Measurements from ENCODE around the gene PALD1.
A peak's percentile ranks its signal among the peaks of the same experiment; 100 is the strongest.

The PALD1 gene

DNA sequence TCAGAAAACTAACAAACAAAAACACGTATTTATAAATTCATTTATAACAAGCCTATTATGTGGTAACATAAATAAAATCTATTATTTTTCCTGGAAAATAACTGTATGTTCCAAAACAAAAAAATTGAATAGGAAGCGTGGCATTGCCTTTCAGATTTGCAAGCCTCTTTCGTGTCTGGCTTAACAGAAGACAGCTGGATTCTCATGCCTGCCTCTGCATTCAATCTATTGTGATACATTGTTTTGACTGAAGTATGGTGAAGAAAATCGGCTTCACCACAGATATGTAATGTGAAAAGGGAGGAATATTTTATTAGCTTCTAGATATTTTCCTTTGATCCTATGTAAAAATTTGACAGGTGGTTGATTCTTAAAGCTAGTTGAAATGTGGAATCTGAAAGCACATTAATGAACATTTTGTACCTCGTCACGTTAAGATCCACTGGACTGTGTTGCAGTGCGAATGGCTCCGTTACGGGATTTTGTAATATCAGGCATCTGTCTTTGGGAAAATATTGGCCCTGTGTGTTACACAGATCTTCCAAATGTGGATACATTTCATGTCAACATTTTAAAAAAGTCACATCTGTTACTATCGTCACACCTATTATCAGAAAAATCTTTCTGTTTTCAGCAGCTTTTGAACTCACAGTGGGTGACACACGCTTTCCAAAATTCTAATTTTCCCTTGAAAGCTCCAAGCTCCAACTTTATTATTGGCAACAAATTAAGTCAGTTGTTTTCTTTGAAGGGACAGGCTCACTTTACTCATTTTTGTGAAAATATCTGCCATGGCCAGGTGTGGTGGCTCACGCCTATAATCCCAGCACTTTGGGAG, 26.2 kb downstream of the PALD1 start:
- no peak for DNase-seq (ENCODE audit: low read depth, low spot score)

DNA sequence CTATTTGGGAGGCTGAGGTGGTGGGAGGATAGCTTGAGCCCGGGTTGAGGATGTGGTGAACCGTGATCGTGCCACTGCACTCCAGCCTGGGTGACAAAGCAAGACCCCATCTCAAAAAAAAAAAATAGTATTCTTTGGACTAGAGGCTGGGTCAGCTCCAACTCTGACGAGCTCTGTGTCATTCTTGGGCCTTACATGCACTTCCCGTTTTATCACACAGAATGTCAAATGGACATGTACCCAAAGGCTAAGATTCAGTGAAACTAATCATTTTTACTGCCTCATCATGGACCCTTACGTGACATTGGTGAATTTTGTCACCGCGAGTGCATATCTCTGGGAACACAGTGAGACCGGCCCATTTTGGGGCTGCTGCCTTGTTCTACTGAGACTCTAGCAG, 27.3 kb downstream of the PALD1 start:
- no peak for DNase-seq (ENCODE audit: low read depth, low spot score)

DNA sequence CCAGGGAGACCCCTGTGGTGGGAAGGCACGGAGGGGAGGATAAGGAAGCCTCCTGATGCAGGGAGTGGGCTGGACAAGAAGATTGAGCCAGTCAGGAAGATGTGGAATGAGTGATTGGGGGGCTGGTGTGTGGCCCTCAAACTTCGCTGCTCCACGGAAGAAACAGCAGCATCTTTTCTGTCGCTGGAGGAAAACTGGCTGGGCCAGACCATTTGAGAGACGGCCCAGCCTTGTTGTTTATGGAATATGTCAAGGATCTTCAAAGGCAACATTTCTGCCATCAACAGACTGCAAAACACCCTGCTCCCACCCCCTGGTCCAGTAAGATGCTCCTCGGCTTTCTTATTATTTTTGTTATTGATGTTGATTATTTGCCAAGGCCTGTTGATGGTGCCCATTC, 29.4 kb downstream of the PALD1 start:
- DNase-seq (ENCODE audit: low read depth, low spot score): no peak

DNA sequence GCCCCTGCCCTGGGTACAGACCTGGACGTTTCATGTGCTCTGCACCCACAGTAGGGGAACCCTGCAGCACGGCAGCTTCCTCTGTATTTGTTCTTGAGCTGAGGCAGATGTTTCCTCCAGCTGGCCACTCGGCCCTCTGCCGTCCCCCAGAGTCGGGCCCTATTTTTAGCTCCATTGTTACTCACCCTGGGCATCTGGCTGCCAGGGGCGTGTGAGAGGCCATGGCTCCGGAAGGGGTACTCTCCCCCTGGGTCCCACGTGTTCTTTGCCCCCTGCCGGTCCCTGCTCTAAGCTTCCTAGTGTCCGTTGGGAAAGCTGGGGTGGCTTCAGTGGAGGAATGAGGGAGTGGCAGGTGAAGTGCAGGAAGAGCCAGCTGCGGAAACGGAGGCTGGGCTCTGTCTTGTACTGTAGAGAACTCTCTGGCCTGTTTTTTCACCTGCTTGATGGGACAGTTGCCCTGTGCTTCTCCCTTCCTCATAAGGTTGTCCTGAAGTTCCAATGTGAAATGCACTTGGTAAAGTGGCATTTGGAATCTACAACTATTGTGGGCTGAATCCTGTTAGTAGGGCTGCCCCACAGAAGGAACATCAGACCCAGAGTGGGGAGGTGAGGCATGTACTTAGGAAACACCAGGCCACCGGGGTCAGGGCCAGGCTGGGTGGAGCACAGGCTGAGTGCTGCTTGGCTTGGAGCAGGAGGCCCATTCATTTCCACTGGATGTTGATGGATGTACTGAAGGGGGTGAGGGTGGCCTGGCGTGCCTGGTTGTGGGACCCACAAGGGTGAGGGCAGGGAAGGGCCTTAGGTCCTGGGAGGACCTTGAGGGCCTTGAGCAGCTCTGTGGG, 30.6 kb downstream of the PALD1 start:
- no peak for DNase-seq (ENCODE audit: low read depth, low spot score)

DNA sequence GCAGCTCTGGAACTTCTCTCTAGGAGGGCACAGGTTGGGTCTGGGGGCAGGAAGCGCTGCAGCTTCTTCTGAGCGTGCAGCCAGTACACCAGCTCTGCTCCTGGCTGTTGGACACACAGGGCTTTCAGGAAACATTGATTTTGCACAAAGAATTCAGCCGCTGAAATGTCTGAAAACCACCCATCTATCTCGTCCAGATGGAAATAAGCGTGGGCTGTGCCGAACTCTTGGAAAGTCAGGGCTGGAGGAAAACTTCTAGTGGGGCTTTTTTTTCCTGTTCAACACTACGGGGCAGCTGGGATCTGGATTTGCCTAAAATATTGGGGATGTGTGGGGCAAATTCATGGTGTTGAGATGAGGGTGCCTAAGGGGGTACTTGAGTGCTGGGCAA, 31.2 kb downstream of the PALD1 start:
- DNase-seq (ENCODE audit: low read depth, low spot score): no peak

DNA sequence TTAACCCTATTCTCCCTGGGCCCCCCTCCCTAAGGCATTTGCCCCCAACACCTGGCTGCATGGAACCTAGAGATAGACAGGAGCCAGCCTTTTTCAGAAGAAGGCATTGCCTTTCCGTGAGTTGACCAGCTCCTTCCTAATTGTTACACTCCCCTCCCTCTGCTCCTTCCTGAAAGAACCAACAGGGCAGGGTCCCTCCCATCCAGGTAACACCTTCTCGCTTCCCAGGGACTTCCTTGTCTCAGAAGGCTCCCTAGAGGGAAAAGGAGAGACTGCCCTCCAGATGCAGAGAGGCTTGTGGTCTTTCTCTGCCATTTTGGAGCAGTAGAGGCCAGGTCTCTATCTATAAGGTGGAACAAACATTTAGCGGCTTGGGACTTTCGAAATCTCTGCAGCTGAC, 31.9 kb downstream of the PALD1 start:
- DNase-seq (ENCODE audit: low read depth, low spot score): no peak

DNA sequence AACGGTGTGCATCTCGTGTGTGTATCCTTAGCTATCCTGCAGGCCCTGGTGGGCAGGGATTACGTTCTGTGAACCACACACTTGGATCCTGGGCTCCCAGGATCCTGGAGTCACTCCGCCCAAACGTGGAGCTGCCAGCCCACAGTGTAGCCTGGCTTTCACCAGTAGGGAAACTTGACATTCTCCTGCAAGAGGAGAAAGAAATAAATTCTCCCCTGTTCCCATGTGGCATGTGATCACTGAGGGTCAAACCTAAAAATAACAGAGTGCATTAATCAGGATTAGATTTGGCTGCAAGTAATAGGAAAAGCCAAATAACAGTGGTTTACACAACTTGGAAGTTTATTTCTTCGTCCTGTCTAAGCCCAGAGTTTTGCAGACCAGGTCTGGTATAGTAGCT, 32.3 kb downstream of the PALD1 start:
- no peak for DNase-seq (ENCODE audit: low read depth, low spot score)

DNA sequence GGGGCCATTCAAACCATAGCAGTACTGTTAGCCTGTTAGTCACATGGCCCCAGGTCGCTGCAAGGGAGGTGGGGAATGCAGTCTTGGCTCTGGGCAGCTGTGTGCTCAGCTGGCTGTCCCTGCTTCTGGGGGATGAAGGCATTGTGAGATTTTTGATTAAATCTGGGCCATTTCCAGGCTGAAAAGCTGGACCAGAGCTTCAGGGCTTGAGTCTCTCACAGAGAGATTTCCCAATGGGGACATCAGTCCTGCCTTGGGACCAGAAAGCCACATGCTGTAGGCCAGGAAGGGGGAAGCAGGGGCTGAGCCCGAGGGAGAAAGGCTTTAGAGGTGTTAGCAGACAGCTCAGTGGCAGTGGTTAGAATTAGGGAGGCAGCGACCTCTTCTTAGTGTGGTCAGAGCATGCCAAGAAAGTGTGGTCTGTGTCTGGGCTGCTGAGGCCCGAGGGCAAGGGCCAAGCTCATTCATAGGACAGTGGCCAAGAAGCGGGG, 33.6 kb downstream of the PALD1 start:
- DNase-seq (ENCODE audit: low read depth, low spot score): peak; percentile 66

DNA sequence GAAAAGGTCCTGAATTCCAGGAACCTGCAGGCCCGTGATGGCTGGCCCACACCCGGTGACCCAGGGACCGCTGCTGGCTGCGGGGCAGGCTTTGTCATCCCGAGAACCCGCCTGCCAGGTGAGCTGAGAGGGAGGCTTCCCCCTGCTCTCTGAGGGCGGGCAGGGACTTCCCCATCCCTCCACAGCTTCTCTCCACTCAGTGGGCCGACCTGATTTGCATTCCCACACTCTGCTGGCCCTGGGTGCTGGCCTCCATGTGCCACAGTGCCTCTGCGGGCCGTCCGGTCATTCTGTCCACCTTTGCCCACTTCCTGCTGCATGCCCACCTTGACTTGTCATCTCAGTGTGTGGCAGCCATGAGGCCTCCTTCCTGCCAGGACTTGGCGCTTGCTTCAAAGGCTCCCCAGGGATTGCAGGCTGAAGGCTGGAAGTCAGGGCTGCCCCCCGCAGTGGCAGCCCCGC, 35.3 kb downstream of the PALD1 start:
- DNase-seq (ENCODE audit: low read depth, low spot score): no peak

DNA sequence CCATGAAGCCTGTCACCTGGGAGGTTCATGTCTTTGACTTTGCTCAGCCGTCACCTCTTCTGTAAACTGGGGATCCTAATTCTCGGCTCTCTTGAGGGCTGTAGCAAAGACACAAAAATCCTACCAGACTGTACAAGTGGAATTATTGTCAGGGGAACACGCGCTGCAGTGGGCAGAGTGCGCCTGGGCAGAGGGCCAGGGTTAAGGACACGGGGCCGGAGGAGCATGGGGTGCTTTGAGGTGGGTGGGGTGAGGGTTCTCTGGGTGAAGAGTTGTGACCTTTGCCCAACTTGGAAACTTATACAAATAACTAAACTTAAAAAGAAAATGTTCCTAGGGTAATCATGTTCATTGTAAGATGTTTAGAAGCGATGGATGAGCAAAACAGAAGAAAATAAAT, 36.0 kb downstream of the PALD1 start:
- DNase-seq (ENCODE audit: low read depth, low spot score): no peak

DNA sequence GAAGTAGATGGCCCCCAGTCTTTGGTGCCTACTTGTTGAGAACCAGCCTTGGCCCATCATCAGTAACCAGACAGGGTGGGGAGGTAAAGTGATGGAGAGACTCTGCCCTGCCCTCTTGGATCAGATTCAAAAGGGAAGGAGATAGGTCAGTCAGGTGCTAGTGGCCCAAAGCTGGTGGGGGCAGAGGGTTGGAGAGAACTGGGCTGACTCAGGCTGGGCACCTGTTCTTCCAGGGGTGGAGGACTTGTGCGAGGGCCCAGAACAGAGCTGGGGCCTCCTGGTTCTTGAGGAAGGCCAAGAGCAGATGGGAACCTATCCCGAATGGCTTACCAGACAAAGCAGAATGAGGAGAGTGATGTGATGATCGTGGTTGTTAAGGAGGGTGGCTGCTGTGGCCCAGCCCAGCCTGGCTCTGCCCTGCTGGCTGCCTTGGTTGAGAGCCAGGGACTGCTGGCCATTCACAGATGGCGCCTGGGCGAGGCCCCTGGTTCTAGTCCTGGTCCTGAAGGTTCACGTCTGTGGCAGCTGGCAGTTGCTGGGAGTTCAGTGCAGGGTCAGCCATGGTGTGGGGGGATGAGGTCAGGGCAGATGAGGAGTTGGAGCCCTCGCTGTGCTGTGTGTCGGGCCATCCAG, 36.6 kb downstream of the PALD1 start:
- DNase-seq (ENCODE audit: low read depth, low spot score): no peak

DNA sequence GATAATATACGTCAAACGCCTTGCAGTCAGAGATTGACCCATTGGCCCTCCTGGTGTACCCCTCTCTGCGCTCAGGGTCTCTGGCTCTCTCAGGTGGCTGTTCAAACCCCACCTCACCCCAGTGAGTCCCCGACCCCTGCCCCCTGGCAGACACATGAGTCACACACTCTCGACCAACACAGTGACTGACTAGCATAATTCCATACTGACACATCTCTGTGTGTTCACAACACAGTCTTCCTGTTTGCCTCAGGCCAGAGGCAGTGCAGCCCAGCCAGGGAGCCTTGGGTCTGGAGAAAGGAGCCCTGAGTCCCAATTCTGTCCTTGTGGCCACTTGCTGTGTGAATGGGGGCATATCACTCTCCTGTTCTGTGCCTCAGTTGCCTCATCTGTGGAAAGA, 40.1 kb downstream of the PALD1 start:
- DNase-seq (ENCODE audit: low read depth, low spot score): peak; percentile 67

DNA sequence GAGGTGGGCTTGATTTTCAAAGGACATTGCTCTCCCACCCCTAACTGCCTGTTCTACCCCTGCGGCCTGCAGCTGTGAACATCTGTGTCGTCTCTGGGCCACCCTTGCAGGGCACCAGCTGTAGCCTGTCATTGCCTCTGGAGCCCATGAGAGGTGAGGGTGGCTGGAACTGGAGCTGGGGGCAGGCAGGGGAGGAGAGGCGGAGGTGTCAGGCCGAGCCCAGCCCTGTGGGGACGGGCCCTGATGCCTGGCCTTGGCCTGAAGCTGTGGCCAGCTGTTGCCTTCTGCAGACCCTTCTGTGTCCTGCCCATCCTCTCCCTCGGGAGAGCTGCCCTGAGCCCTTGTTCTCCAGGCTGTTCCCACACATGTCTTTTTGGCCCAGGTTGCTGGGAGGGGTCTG, 44.5 kb downstream of the PALD1 start:
- DNase-seq (ENCODE audit: low read depth, low spot score): no peak

DNA sequence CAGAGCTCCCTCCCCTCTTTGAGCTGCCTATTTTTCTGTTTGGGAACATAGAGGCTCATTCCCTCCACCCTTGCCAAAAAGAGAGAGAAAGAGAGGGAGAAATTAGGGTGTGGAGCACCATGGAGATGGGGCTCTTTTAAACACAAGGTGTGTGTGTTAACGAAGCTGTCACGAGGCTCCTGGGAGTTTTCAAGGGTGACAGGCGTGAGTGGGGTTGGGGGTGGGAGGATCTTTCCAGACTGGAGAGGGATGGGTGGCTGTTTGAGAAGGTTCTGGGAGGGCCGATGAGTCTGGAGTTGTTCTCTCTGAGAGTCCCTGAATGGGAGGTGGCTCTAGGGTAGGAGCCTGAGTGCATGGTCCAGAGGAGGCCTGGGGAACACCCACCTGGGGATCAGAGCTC, 45.0 kb downstream of the PALD1 start:
- no peak for DNase-seq (ENCODE audit: low read depth, low spot score)

DNA sequence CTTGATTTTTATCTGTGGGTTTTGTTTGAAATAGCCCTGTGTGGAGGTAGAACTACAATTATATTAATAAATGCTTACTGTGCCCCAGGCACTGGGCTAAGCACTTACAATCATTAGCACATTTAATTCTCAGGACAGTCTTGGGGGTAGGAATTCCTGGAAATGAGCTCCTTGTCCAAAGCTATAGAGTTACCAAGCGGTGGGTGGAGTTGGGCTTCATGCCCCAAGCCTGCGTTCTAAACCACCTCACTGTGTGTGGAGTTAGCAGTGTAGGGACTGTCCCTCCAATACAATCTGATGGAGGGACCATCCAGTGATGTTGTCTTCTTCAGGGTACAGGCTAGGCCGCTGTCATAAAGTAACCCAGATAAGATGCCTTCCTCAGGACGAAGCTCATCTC, 49.7 kb downstream of the PALD1 start:
- DNase-seq (ENCODE audit: low read depth, low spot score): no peak

DNA sequence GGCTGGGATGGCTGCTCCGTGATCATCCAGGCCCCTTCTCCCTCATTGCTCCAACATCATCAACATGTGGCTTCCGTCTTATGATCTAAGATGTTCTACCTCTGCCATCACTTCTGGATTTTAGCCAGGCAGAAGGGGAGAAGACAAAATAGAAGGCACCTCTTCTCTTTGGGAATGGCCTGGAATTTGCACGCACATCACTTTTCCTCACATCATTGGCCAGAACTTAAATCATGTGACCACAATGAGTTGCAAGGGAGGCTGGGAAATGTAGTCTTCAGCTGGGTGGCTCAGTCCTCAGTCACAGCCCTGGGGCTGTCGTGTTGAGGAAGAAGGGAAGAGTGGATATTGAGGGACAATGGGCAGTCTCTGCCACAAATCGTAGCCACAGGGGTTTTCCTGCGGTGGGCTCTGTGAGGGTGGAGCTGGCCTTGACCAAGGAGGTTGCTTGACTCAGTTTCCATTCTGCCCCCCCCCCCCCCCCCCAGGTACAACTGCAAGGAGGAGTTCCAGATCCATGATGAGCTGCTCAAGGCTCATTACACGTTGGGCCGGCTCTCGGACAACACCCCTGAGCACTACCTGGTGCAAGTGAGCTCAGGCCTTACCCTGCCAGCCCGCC, 50.3 kb downstream of the PALD1 start:
- DNase-seq (ENCODE audit: low read depth, low spot score): peak; percentile 72

DNA sequence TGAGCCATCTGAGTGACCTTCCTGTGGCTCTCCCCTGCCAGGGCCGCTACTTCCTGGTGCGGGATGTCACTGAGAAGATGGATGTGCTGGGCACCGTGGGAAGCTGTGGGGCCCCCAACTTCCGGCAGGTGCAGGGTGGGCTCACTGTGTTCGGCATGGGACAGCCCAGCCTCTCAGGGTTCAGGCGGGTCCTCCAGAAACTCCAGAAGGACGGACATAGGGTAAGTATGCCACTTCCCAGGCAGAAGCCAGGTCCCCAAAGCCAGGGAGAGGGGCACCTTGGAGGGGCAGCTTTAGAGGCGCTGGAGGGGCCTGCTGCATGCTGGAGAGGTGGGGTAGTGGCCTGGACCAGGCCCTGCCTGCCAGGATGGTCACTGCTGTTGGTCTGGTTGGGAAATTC, 51.3 kb downstream of the PALD1 start:
- no peak for DNase-seq (ENCODE audit: low read depth, low spot score)

DNA sequence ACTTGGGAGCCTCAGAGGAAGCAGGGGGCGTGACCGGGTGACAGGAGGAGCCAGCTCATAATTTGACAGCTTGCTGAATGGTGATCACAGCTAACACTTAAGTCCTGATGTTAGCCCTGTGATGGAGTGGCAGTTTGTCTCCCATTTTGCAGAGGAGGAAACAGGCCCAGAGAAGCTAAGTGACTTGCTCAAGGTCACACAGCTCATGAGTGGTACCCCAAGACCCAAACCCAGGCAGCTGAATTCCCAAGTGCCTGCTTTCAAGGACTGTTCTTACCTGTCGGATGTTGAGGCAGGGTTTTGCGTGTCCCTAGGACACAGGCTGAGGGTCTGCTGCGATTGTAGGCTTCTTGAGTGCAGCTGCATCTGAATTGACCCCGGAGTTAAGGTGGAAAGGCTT, 51.7 kb downstream of the PALD1 start:
- DNase-seq (ENCODE audit: low read depth, low spot score): no peak

DNA sequence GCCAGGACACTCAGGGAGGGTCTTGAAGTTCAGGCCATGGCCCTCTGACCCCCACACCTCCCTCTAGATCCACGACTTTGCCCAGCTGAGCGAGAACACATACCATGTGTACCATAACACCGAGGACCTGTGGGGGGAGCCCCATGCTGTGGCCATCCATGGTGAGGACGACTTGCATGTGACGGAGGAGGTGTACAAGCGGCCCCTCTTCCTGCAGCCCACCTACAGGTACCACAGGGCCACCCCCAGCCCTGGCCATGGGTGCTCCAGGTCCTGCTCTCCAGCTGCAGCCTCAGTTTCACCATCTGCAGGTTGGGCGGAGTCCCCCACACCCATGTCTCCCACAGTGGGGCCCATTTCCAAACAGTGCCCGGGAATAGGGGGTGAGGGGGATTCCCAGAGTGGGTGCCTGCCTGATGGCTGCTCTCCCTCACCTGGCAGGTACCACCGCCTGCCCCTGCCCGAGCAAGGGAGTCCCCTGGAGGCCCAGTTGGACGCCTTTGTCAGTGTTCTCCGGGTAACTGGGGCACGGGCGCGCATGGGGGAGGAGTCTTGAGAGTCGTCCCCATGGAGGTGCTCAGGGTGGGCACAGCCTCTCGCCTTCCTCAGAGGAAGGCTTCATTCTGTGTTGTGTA, 54.1 kb downstream of the PALD1 start:
- no peak for DNase-seq (ENCODE audit: low read depth, low spot score)

DNA sequence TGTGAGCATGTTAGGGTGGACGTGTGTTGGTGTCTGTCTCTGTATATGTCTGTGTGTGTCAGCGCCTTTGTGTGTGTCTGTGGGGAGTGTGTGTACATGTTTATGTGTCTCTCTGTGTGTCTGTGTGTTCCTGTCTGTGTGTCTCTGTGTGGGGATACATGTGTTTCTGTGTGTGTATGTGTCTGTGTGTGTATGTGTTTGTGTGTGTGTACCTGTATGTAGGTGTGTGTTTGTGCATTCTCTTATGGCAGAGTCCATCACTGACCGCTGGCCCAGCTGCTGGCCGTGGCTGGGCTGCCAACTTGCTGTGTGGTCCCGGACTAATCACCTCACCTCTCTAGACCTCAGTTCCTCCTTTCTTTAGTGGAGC, 54.6 kb downstream of the PALD1 start:
- DNase-seq (ENCODE audit: low read depth, low spot score): no peak

DNA sequence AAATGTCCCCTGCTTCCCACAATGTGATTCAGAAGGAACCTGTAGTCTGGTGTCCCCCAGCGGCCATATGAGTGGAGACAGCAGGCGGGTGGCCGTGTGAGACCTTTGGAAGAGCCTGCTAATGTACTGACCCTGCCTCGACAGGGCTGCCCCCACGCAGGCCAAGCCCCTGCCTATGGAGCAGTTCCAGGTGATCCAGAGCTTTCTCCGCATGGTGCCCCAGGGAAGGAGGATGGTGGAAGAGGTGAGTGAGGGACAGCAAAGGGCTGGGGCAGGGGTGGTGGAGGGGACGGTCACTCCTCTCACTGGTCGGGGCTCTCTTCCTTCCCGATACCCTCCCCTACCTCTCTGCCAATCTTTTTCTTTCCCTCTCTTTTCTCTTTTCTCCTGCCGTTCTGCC, 55.7 kb downstream of the PALD1 start:
- no peak for DNase-seq (ENCODE audit: low read depth, low spot score)

Data from astrocyte of the hippocampus (primary cell).